ENCODE data around the gene KRTAP4-7.
"Not testable (repeated sequence)": the region's sequence is repeated elsewhere in the genome, so short reads cannot be mapped to it uniquely, and the experiment has no call there.

KRTAP4-7 gene

DNA sequence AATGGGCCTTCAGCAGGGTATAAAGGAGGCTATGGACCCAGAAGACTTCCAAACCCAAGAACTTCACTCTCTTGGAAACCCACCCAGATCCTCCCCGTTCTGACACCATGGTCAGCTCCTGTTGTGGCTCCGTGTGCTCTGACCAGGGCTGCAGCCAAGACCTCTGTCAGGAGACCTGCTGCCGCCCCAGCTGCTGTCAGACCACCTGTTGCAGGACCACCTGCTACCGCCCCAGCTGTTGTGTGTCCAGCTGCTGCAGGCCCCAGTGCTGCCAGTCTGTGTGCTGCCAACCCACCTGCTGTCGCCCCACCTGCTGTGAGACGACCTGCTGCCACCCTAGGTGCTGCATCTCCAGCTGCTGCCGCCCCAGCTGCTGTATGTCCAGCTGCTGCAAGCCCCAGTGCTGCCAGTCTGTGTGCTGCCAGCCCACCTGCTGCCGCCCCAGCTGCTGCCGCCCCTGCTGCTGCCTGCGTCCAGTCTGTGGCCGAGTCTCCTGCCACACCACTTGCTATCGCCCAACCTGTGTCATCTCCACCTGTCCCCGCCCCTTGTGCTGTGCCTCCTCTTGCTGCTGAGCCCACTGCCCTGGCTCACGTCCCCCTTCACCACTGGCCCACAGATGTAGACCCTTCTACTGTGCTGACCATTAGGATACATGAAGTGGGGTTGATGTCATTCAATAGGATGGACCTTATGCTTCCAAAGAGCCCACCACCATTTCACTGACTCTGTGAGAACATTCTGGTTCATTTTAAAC lies at the start of gene KRTAP4-7:
Gene KRTAP4-7, plus strand, starts transcription at position 51 of the 757 bp plus-strand sequence. Its CDS starts 57 bp downstream, at position 108.
- not testable (repeated sequence) for DNase-seq

DNA sequence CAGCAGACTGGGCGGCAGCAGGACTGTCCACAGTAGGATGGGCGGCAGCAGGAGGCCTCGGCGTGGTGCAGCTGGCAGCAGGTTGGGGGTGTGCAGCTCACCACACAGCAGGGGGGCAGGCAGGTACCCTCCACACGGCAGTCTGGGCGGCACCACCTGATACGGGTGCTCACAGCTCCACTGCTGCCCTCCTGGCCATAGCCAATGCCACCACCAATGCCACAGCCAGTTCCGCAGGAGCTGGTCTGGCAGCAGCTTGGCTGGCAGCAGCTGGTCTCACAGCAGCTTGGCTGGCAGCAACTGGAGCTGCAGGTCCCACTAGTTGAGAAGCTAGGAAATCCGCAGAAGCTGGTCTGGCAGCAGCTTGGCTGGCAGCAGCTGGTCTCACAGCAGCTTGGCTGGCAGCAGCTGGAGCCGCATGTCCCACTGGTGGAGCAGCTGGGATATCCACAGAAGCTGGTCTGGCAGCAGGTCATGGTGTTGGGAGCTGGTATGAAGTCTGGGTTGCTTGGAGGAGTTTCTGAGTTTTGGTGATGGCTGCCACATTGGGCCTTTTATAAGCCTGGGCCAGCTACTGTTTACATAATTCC lies 49.5 kb upstream of the KRTAP4-7 start, which contains the start of gene KRTAP1-3:
Gene KRTAP1-3, minus strand, starts transcription at position 529 of the 590 bp plus-strand sequence. Its CDS starts 53 bp downstream, at position 476.
- DNase-seq: not testable (repeated sequence)

DNA sequence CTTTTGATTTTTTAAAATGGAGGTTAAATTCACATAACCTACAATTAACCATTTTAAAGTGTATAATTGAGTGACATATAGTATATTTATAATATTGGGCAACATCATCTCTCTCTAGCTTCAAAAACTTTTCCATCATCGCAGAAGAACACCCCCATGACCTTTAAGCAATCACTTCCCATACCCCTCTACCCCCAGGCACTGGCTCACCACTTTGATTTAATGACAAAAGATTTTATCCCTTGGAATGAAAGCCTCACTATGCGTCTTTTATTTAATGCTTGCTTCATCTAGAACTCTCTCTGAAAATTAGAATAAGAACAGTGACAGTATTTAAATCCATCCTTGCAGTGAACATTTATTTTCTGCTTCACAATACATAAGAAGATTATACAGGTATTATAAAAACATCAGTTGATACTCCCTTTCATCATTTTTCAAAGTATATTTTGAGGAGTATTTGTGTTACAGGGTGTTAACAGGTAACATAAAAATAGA lies 46.0 kb upstream of the KRTAP4-7 start:
- no peak for DNase-seq

DNA sequence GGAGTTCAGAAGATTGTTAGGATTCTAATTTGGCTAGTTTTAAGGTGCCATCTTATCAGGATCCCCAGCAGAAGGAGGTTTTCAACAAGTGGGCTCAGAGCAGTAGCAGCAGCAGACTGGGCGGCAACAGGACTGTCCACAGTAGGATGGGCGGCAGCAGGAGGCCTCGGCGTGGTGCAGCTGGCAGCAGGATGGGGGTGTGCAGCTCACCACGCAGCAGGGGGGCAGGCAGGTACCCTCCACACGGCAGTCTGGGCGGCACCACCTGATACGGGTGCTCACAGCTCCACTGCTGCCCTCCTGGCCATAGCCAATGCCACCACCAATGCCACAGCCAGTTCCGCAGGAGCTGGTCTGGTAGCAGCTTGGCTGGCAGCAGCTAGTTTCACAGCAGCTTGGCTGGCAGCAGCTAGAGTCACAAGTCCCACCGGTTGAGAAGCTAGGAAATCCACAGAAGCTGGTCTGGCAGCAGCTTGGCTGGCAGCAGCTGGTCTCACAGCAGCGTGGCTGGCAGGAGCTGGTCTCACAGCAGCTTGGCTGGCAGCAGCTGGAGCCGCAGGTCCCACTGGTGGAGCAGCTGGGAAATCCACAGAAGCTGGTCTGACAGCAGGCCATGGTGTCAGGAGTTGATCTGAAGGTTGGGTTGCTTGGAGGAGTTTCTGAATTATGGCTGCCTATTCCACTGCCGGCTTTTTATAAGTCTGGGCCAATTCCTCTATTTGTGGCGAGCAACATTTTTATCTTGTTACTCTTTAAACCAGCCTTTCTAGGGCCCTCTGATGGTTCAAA lies 43.0 kb upstream of the KRTAP4-7 start, which contains the start of gene KRTAP1-1:
Gene KRTAP1-1, minus strand, starts transcription at position 668 of the 789 bp plus-strand sequence. Its CDS starts 53 bp downstream, at position 615.
- DNase-seq: not testable (repeated sequence)

DNA sequence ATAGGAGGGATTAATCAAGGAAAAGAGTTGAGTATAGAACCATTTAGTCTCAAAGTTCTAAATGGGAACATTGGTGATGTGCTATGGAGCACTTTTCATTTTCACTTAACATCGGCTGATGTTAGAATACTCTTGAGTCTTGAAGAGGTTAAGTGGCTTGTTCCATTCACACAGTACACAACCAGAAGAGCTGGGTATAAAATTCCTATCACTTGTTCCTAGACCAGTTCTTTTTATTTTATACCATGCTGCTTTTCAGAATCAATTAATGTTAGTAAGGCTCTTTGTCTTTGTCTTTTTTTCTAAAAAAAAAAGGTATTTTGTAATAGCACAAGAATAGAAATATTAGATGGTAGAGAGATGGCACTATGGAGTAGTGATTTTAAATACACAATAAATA lies 41.0 kb upstream of the KRTAP4-7 start:
- DNase-seq: no peak

DNA sequence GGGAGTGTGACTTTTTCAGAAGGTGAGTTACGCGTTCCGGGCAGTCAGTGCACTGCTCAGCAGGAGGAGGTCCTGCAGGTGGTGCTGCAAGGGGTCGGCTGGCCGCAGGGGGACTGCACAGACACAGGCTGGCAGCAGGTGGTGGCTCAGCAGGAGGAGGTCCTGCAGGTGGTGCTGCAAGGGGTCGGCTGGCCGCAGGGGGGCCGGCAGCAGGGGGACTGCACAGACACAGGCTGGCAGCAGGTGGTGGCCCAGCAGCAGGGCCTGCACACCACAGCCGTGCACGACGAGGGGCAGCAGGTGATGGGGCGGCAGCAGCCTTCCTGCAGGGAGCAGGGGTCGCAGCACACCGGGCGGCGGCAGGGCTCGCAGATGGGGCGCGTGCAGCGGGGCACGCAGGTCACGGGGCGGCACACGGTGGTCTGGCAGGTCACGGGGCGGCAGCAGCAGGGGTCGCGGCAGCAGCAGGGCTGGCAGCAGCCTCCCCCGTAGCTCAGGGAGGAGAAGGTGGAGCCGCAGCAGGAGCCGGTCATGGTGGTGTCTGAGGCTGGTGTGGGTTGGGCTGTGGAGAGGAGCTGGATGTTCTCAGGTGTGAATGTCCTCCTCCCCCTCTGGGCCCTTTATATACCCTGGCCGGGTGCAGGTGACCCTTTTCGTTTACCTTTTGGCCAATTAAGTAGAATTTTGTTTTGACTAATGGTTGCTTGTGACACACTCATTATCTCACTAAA lies 37.0 kb upstream of the KRTAP4-7 start, which contains the start of gene KRTAP2-1:
Gene KRTAP2-1, minus strand, starts transcription at position 582 of the 731 bp plus-strand sequence. Its CDS starts 49 bp downstream, at position 533.
- DNase-seq: not testable (repeated sequence)

DNA sequence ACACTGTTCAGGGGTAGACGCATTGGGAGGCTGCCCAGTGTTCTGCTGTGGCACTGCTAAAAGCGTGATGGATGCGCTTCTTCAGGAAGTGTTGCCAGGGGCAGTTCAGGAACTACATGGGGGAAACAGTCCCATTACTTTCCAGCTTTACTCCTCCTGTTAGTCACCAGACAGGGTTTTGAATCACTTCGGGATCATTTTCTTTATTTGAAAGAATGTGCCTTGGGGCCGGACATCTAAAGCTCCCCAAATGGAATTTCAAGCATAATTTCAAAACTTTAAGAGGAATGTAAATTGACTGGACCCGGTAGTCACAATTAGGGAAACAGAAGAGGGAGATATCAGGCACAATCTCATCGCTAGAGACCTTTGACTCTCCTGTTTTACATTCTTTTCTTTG lies 35.5 kb upstream of the KRTAP4-7 start:
- no peak for DNase-seq

DNA sequence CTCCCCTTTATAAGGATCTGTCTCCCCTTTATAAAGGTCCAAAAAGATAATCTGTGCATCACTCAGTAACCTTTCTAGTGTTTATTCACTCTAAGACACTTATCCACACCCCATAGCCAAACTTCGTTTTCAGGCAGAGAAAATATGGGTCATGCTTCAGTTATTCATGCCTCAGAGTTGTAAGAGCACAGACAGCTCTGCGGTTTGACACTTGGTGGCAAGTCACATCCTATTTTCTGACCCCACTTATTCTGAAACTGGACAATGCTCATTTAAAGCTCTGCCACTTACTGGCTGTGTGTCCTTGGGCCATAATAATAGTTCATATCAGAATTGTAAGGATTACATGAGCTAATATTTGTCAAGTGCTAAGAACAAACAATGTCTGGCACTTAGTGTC lies 34.8 kb upstream of the KRTAP4-7 start:
- DNase-seq: no peak

DNA sequence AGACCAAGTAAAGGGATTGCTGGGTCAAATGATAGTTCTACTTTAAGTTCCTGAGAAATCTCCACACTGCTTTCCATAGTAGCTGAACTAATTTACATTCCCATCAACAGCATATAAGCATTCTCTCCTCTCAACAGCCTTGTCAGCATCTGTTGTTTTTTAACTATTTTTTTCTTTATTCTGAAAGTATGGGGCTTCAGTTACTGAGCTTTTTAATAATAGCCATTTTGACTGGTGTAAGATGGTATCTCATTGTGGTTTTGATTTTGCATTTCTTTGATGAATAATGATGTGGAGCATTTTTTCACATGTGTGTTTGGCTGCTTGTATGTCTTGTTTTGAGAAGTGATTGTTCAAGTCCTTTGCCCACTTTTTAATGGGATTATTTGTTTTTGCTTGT lies 31.4 kb upstream of the KRTAP4-7 start:
- no peak for DNase-seq

DNA sequence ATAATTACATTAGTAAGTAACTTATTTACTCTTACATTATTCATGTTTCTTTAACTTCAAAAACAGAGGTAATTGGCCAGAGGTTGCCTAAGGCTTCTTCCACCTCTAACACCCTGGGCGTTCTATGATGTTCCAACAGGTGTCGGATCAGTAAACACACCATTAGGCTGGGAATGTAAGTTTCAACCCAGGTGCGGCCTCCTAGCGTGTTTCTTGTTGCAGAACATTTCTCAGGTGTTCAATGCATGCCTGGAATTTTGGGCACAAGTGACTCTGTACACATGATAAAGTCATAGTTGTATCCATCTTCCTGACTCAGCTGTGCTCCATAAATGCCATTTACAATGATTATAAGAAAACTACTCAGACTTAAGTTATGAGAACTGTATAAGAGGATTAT lies 29.9 kb upstream of the KRTAP4-7 start:
- DNase-seq: no peak

DNA sequence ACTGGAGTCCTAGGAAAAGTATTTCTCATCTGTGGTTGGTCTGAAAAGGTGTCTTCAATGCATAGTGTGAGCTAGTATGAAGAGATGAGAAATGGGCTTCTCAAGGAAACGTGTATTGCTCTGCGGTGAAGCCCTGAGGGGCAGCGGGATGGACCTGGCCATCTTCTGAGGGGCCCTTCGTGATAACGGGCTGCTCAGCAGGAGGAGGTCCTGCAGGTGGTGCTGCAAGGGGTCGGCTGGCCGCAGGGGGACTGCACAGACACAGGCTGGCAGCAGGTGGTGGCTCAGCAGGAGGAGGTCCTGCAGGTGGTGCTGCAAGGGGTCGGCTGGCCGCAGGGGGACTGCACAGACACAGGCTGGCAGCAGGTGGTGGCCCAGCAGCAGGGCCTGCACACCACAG lies 29.4 kb upstream of the KRTAP4-7 start:
- DNase-seq: not testable (repeated sequence)

DNA sequence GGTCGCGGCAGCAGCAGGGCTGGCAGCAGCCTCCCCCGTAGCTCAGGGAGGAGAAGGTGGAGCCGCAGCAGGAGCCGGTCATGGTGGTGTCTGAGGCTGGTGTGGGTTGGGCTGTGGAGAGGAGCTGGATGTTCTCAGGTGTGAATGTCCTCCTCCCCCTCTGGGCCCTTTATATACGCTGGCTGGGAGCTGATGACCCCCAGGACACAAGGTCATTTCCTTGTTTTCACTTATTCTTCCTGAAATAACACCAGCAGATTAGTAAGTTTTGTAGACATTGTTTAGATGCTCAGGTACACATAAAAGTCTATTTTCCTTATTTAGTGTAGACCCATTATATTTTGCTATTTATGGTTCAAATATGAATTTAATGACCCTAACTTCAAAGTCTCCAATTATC lies 28.8 kb upstream of the KRTAP4-7 start, which contains the start of gene KRTAP2-2:
Gene KRTAP2-2, minus strand, starts transcription at position 101 of the 400 bp plus-strand sequence. Its CDS starts 19 bp downstream, at position 82.
- DNase-seq: not testable (repeated sequence)

DNA sequence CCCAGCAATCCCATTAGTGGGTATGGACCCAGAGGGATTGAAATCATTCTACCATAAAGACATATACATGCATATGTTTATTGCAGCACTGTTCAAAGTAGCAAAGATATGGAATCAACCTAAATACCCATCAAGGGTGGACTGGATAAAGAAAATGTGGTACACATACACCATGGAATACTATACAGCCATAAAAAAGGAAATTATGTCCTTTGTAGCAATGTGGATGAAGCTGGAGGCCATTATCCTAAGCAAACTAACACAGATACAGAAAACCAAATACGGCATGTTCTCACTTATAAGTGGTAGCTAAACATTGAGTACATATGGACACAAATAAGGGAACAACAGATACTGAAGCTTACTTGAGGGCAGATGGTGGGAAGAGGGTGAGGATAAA lies 26.4 kb upstream of the KRTAP4-7 start:
- DNase-seq: no peak

DNA sequence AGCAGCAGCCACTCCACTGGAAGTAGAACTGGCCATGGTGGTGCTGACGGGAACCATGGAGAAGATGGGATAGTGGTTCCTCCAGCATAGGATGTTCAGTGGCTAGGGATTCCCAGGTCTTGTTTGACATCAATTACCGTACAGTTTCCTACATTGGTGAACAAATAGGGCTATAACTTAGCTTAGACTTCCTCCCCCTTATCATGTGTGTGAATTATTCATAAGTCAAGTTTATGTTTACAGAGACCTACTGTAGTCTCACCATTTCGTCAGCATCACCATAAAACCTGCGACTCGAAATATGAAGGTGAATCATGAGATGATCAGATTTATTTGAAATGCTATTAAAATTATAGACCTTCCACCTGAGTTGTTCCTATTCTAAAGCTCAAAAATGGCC lies 25.2 kb upstream of the KRTAP4-7 start:
- DNase-seq: no peak

DNA sequence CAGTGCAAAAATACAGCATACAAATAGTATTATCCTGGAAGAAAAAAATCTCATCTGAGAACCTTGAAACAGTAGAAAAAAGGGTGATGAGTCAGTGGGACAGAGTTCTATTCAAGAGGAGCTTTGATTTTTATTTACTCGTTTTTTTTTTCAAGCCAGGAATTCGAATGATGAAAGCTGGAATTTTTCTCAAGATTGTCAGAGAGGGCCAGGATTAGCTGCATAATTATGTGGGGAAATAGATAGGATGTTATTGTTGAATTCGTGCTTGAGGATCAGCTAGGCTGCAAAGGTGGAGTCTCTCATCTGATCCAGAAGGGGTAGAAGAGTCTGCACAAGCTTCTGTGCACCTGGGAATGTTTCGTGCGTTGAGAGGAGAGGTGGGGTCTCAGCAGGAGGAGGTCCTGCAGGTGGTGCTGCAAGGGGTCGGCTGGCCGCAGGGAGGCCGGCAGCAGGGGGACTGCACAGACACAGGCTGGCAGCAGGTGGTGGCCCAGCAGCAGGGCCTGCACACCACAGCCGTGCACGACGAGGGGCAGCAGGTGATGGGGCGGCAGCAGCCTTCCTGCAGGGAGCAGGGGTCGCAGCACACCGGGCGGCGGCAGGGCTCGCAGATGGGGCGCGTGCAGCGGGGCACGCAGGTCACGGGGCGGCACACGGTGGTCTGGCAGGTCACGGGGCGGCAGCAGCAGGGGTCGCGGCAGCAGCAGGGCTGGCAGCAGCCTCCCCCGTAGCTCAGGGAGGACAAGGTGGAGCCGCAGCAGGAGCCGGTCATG lies 24.5 kb upstream of the KRTAP4-7 start:
- not testable (repeated sequence) for DNase-seq

DNA sequence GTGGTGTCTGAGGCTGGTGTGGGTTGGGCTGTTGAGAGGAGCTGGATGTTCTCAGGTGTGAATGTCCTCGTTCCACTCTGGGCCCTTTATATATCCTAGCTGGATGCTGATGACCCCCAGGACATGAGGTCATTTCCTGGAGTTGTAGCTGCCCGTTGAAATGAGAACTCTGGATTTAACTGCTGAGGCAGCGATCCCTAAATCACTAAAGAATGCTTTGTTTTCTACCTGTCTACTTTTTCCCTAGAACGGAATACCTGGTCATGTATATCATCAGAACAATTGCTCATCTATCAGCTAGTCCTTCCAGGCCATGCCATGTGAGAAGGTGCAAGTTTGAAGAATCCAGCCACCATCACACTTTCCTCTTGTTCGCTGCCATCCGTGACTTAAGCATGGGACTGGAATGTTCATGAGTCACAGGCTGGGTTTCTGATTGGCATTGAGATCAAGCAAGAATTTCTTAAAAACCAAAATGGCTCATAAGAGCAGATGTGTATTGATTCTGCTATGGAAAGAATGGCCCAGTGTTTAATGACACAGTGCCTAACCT lies 23.8 kb upstream of the KRTAP4-7 start, which contains the start of gene KRTAP2-3:
Gene KRTAP2-3, minus strand, starts transcription at position 63 of the 553 bp plus-strand sequence. CDS start 64 bp downstream, outside the sequence.
- no peak for DNase-seq

DNA sequence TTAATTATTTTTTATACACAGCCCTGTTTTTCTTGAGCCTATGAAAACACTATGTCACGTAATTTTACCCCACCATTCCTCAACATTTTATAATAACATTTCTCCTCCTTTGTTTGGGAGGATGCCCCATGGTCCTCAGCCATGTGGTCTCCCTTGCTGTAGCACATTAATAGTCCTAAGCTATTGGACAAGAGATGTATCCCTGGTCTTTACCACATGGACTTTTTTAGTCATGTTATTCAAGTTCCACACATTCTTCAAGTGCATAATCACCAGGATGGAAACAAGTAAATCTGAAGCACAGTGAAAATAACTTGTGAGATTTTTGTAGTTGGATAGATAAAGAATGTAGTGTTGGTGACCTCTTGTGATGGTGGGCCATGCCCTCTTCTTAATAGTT lies 22.0 kb upstream of the KRTAP4-7 start:
- no peak for DNase-seq

DNA sequence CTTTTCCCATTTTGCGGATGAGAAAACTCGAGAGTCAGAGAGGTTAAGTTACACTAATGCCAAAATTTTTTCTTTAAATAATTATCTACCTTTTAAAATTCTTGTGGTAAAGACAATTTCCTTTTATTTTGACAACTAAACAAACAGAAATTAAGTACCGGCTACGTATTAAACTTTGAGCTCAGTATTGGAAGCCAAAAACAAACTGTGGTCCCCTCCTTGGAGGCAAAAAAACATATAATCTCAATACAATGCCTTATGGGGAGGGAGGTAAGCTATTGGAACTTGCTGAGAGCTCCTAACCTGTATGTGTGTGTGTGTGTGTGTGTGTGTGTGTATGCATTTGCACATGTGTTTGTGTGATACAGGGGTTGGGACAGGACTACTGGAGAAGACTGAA lies 20.5 kb upstream of the KRTAP4-7 start:
- DNase-seq: no peak

DNA sequence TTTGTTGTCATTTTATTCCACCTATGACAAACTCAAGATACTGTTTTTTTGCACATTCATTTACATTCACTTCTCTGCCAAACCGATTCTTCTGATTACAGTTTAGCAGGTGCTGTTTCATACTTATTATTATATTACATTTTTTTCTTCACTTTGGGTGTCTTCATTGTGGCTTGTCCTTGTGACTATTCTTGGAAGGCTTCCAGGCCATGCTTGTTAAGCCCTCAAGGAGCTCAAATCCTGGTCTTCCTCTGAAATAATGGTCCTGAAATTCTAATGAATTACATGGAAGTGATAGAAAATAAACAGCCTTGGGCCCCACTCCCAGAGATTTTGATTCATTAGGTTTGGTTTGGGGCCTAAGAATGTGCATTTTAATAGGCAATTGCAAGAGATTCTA lies 19.6 kb upstream of the KRTAP4-7 start:
- DNase-seq: no peak

DNA sequence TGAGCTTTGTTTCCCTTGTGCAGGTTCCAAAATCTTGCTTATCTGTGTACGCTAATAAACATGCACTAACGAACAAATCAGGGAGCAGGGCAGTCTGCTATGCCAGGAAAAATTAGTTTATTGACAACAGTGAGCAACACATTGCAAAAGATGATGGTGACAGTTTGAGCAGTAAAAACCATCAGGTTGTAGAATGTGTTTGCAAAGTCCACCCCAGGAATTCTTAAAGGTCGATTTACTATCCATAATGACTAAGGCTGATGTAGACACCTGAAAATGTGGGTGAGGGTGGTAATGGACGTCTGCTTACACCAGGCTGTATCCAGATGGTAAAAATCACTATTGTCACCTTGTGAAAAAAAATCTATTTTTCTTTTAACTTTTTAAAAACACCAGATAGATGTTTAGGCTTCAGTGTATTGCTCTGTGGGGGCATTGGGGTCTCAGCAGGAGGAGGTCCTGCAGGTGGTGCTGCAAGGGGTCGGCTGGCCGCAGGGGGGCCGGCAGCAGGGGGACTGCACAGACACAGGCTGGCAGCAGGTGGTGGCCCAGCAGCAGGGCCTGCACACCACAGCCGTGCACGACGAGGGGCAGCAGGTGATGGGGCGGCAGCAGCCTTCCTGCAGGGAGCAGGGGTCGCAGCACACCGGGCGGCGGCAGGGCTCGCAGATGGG lies 18.8 kb upstream of the KRTAP4-7 start:
- not testable (repeated sequence) for DNase-seq
